Measurements from ENCODE around the gene SOS2.

GRCh38 chr14:50242566-50243310 lies 11.4 kb upstream of the SOS2 start:
- TF ChIP-seq, protein P1, sequence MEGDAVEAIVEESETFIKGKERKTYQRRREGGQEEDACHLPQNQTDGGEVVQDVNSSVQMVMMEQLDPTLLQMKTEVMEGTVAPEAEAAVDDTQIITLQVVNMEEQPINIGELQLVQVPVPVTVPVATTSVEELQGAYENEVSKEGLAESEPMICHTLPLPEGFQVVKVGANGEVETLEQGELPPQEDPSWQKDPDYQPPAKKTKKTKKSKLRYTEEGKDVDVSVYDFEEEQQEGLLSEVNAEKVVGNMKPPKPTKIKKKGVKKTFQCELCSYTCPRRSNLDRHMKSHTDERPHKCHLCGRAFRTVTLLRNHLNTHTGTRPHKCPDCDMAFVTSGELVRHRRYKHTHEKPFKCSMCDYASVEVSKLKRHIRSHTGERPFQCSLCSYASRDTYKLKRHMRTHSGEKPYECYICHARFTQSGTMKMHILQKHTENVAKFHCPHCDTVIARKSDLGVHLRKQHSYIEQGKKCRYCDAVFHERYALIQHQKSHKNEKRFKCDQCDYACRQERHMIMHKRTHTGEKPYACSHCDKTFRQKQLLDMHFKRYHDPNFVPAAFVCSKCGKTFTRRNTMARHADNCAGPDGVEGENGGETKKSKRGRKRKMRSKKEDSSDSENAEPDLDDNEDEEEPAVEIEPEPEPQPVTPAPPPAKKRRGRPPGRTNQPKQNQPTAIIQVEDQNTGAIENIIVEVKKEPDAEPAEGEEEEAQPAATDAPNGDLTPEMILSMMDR (conservative IDR thresholded peaks at IDR 0.05; ENCODE audit: low read depth, low read length) = no peak
- no peak for TF ChIP-seq POLR2A (IDR thresholded peaks at IDR 0.05; ENCODE audit: low read depth, low read length)
- TF ChIP-seq MAFK (IDR thresholded peaks at IDR 0.05; ENCODE audit: low read depth, low read length) = no peak
- TF ChIP-seq, protein P2, sequence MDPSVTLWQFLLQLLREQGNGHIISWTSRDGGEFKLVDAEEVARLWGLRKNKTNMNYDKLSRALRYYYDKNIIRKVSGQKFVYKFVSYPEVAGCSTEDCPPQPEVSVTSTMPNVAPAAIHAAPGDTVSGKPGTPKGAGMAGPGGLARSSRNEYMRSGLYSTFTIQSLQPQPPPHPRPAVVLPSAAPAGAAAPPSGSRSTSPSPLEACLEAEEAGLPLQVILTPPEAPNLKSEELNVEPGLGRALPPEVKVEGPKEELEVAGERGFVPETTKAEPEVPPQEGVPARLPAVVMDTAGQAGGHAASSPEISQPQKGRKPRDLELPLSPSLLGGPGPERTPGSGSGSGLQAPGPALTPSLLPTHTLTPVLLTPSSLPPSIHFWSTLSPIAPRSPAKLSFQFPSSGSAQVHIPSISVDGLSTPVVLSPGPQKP (IDR thresholded peaks at IDR 0.05; ENCODE audit: borderline replicate concordance, low read depth, low read length) = no peak
- TF ChIP-seq MXI1 (IDR thresholded peaks at IDR 0.05; ENCODE audit: borderline replicate concordance, low read depth, low read length) = no peak
- no peak for TF ChIP-seq RCOR1 (IDR thresholded peaks at IDR 0.05; ENCODE audit: insufficient replicate concordance, low read length)
- TF ChIP-seq USF2 (IDR thresholded peaks at IDR 0.05; ENCODE audit: low read depth, low read length) = no peak
- TF ChIP-seq SMC3 (IDR thresholded peaks at IDR 0.05; ENCODE audit: low read depth, low read length) = no peak
- TF ChIP-seq RFX5 (IDR thresholded peaks at IDR 0.05; ENCODE audit: low read depth, low read length) = no peak
- no peak for TF ChIP-seq BHLHE40 (IDR thresholded peaks at IDR 0.05; ENCODE audit: low read depth, low read length)
- TF ChIP-seq RAD21 (IDR thresholded peaks at IDR 0.05; ENCODE audit: low read length) = no peak
- no peak for TF ChIP-seq CHD1 (IDR thresholded peaks at IDR 0.05; ENCODE audit: low read depth, low read length)
- no peak for TF ChIP-seq CEBPB (IDR thresholded peaks at IDR 0.05; ENCODE audit: low read depth, low read length)
